ENCODE data around the gene NCKAP5. TPM values are rescaled to one million over a fixed set of nuclear protein-coding genes. Genes with fewer than 3 reads are reported as not detected.

The NCKAP5 gene
- total RNA-seq, 1 donor from 2014 or later, result 8.8 TPM

GRCh38 chr2:133448195-133448594, 120.1 kb downstream of the NCKAP5 start:
- H3K36me3 ChIP-seq, result no peaks in the 10 kb centered on the region
- no peak overlapping the region for H3K4me3 ChIP-seq
- TF ChIP-seq CTCF (IDR thresholded peaks at IDR 0.05) (no peak), POLR2A (IDR thresholded peaks at IDR 0.05) (no peak), POLR2AphosphoS5 (IDR thresholded peaks at IDR 0.05; ENCODE audit: insufficient read depth in 1 of 2, low read depth in 1 of 2) (no peak)
- no peak for DNase-seq (ENCODE audit: extremely low spot score in 2 of 2)
- H3K27ac ChIP-seq, result no peak overlapping the region
- H3K27me3 ChIP-seq, result no peaks in the 10 kb centered on the region
- intact Hi-C loops (cut with DNase I), result no loop called here
- no peaks in the 10 kb centered on the region for H3K9me3 ChIP-seq
- H3K4me1 ChIP-seq, result no peaks in the 10 kb centered on the region

GRCh38 chr2:133447303-133447702, 121.0 kb downstream of the NCKAP5 start:
- no peaks in the 10 kb centered on the region for H3K27me3 ChIP-seq
- H3K4me1 ChIP-seq, result no peaks in the 10 kb centered on the region
- no peak overlapping the region for H3K27ac ChIP-seq
- intact Hi-C loops (cut with DNase I), result no loop called here
- no peaks in the 10 kb centered on the region for H3K36me3 ChIP-seq
- DNase-seq (ENCODE audit: extremely low spot score in 2 of 2), result no peak
- no peak for TF ChIP-seq POLR2AphosphoS5 (IDR thresholded peaks at IDR 0.05; ENCODE audit: insufficient read depth in 1 of 2, low read depth in 1 of 2)
- no peak overlapping the region for H3K4me3 ChIP-seq
- no peaks in the 10 kb centered on the region for H3K9me3 ChIP-seq

- TF ChIP-seq POLR2AphosphoS5 (IDR thresholded peaks at IDR 0.05; ENCODE audit: insufficient read depth in 1 of 2, low read depth in 1 of 2), result no peak
- TF ChIP-seq CTCF (IDR thresholded peaks at IDR 0.05), result no peak
- TF ChIP-seq POLR2A (IDR thresholded peaks at IDR 0.05), result no peak
- Histone ChIP-seq H3K27ac (no peak overlapping the region), H3K27me3 (no peaks in the 10 kb centered on the region), H3K4me1 (no peaks in the 10 kb centered on the region), H3K9me3 (no peaks in the 10 kb centered on the region), H3K36me3 (no peaks in the 10 kb centered on the region), H3K4me3 (no peak overlapping the region)
- no peak for DNase-seq (ENCODE audit: extremely low spot score in 2 of 2)
- intact Hi-C loops (cut with DNase I), result no loop called here
These were observed 123.8 kb downstream of the NCKAP5 start for GRCh38 chr2:133444465-133444864.

- Histone ChIP-seq H3K27ac (no peak overlapping the region), H3K9me3 (no peaks in the 10 kb centered on the region), H3K4me3 (no peak overlapping the region), H3K4me1 (no peaks in the 10 kb centered on the region), H3K27me3 (no peaks in the 10 kb centered on the region), H3K36me3 (no peaks in the 10 kb centered on the region)
- TF ChIP-seq CTCF (IDR thresholded peaks at IDR 0.05) (no peak), POLR2AphosphoS5 (IDR thresholded peaks at IDR 0.05; ENCODE audit: insufficient read depth in 1 of 2, low read depth in 1 of 2) (no peak), POLR2A (IDR thresholded peaks at IDR 0.05) (no peak)
- DNase-seq (ENCODE audit: extremely low spot score in 2 of 2), result no peak
- intact Hi-C loops (cut with DNase I), result no loop called here
These were observed 125.9 kb downstream of the NCKAP5 start for GRCh38 chr2:133442393-133442792.

GRCh38 chr2:133439565-133439920, 128.7 kb downstream of the NCKAP5 start:
- no peak for DNase-seq (ENCODE audit: extremely low spot score in 2 of 2)
- no peak overlapping the region for H3K27ac ChIP-seq
- H3K9me3 ChIP-seq, result no peaks in the 10 kb centered on the region
- no peaks in the 10 kb centered on the region for H3K36me3 ChIP-seq
- TF ChIP-seq POLR2A (IDR thresholded peaks at IDR 0.05), result no peak
- no peak for TF ChIP-seq CTCF (IDR thresholded peaks at IDR 0.05)
- no peak for TF ChIP-seq POLR2AphosphoS5 (IDR thresholded peaks at IDR 0.05; ENCODE audit: insufficient read depth in 1 of 2, low read depth in 1 of 2)
- no peak overlapping the region for H3K4me3 ChIP-seq
- no peaks in the 10 kb centered on the region for H3K4me1 ChIP-seq
- intact Hi-C loops (cut with DNase I), result no loop called here
- H3K27me3 ChIP-seq, result no peaks in the 10 kb centered on the region

Measured in vagina (tissue), 2 donors.